Panc1 (cell line): Measurements from ENCODE around the gene ZCCHC17. TPM values are rescaled to one million over a fixed set of nuclear protein-coding genes. Genes with fewer than 3 reads are reported as not detected.

Experiments used
- ATAC-seq: fragments of 200-7000 bp; cut with Tn5 transposase; 2 replicates; pipeline ENCODE4 v1.9.1; 2020; ENCODE audit warnings: mild to moderate bottlenecking, moderate library complexity
- BruUV-seq: library from RNA; stranded (reverse); fragments of 400-500 nt; replicated peaks from 2 replicates; lab custom pipeline; 2021; lab: Mats Ljungman, UMichigan
- CTCF ChIA-PET: fragments of 300-600 bp; sonication (Branson Sonifier 250); formaldehyde crosslinking; loops from one replicate; lab custom pipeline; 2022; ENCODE audit warnings: antibody characterized with exemption; lab: Charles Lee
- POLR2A ChIA-PET: fragments of 300-600 bp; sonication (Branson Sonifier 250); formaldehyde crosslinking; loops from one replicate; lab custom pipeline; 2022; ENCODE audit warnings: antibody characterized with exemption; lab: Charles Lee
- DNase-seq: peaks from one replicate; pipeline ENCODE4 v3.0.0-alpha.2; 2010; ENCODE audit warnings: low read depth, low spot score
- H3K27ac ChIP-seq: 2 replicates; pipeline ENCODE4 v1.5.1; 2011; ENCODE audit warnings: mild to moderate bottlenecking, low read length, inconsistent platforms
- H3K27me3 ChIP-seq: fragments of 200-500 bp; sonication (Bioruptor generic); 2 replicates; pipeline ENCODE4 v1.6.0; 2014; ENCODE audit warnings: low read length, inconsistent platforms; ENCODE audit not compliant: control insufficient read depth, insufficient read depth
- H3K36me3 ChIP-seq: fragments of 200-500 bp; sonication (Bioruptor generic); 2 replicates; pipeline ENCODE4 v1.5.1; 2014; ENCODE audit warnings: inconsistent platforms, mild to moderate bottlenecking, low read length, moderate library complexity; ENCODE audit not compliant: control insufficient read depth, insufficient read depth
- H3K4me1 ChIP-seq: 2 replicates; pipeline ENCODE4 v1.5.1; 2011; ENCODE audit warnings: inconsistent platforms, mild to moderate bottlenecking, low read length, moderate library complexity; ENCODE audit not compliant: control insufficient read depth, insufficient read depth
- H3K4me3 ChIP-seq, 2 experiments: 2 replicates each; pipeline ENCODE4 v1.5.1; 2011 to 2012; ENCODE audit warnings: low read depth in 2 of 2, low read length in 2 of 2, mild to moderate bottlenecking in 2 of 2, inconsistent platforms in 1 of 2, moderate library complexity in 1 of 2
- H3K9me3 ChIP-seq: fragments of 200-500 bp; sonication (Bioruptor generic); 2 replicates; pipeline ENCODE4 v1.5.1; 2014; ENCODE audit warnings: low read depth, mild to moderate bottlenecking, inconsistent platforms, low read length, moderate library complexity; ENCODE audit not compliant: control insufficient read depth, insufficient read depth
- CTCF ChIP-seq: fragments of 450-650 bp; IDR thresholded peaks from 2 replicates; pipeline ENCODE4 v1.5.1; 2017; ENCODE audit warnings: mild to moderate bottlenecking
- POLR2AphosphoS5 ChIP-seq: IDR thresholded peaks from 2 replicates; pipeline ENCODE4 v1.6.1; 2012; ENCODE audit warnings: mild to moderate bottlenecking, low read depth, low read length, moderate library complexity
- REST ChIP-seq, 2 experiments: IDR thresholded peaks; 2 replicates each; pipeline ENCODE4 v1.6.1; 2011 to 2012; ENCODE audit warnings: low read depth in 2 of 2, control low read depth in 1 of 2, low read length in 1 of 2, mild to moderate bottlenecking in 1 of 2, moderate library complexity in 1 of 2; ENCODE audit not compliant: insufficient read depth in 1 of 2
- SIN3A ChIP-seq: IDR thresholded peaks from 2 replicates; pipeline ENCODE4 v1.6.1; 2012; ENCODE audit warnings: low read depth, mild to moderate bottlenecking, low read length, moderate library complexity, borderline replicate concordance; ENCODE audit not compliant: insufficient read depth
- TCF7L2 ChIP-seq: IDR thresholded peaks from 2 replicates; pipeline ENCODE4 v1.6.1; 2011; ENCODE audit warnings: mild to moderate bottlenecking, low read depth, low read length, inconsistent platforms
- in situ Hi-C: cut with HindIII; loops from 2 replicates; pipeline ENCODE4 v1.10.0; 2016; ENCODE audit warnings: low sequenced_read_pairs, low pct_unique_long_range_greater_than_20kb
- intact Hi-C: fragments of 100-400 bp; cut with micrococcal nuclease; formaldehyde crosslinking; loops from one replicate; pipeline ENCODE4 v1.10.0; 2022; ENCODE audit not compliant: unreplicated experiment
- total RNA-seq: library from RNA; stranded (reverse); gene quantifications from one replicate; pipeline ENCODE4 v1.2.1, GENCODE V29; 2021; ENCODE audit not compliant: unreplicated experiment

Gene ZCCHC17
- total RNA-seq, 1 experiment from 2014 or later, result 30.6 TPM

- ATAC-seq (no peak), DNase-seq (no peak)
- H3K27me3 ChIP-seq, result no peaks in the 10 kb centered on the region
- TF ChIP-seq POLR2AphosphoS5 (no peak), REST (IDR thresholded peaks at IDR 0.05; ENCODE audit: insufficient read depth in 1 of 2, low read depth in 2 of 2, low read length in 1 of 2) (no peak), TCF7L2 (no peak), CTCF (no peak), SIN3A (no peak)
- intact Hi-C loops, result no loop called here
- BruUV-seq, result no TSS peak
- no peaks in the 10 kb centered on the region for H3K9me3 ChIP-seq
- no peak overlapping the region for H3K27ac ChIP-seq
- ChIA-PET POLR2A (no interaction called here), CTCF (no interaction called here)
- in situ Hi-C loops, result no loop called here
- H3K4me1 ChIP-seq, result no peaks in the 10 kb centered on the region
- H3K36me3 ChIP-seq, result no peaks in the 10 kb centered on the region; the same call in 1 of the 2 replicates
- H3K4me3 ChIP-seq, result no peak overlapping the region
Observed at GRCh38 chr1:31327381-31327780, 30.5 kb downstream of the ZCCHC17 start.

- H3K4me1 ChIP-seq, result no peaks in the 10 kb centered on the region
- H3K27me3 ChIP-seq, result no peaks in the 10 kb centered on the region
- peak; percentile 82; the same call in 1 of the 2 replicates for ATAC-seq
- DNase-seq, result peak; percentile 22
- no peaks in the 10 kb centered on the region; the same call in 1 of the 2 replicates for H3K36me3 ChIP-seq
- in situ Hi-C loops (no loop called here), intact Hi-C loops (no loop called here)
- BruUV-seq, result no TSS peak
- no peak for TF ChIP-seq POLR2AphosphoS5
- no peak for TF ChIP-seq TCF7L2
- TF ChIP-seq REST (IDR thresholded peaks at IDR 0.05; ENCODE audit: insufficient read depth in 1 of 2, low read depth in 2 of 2, low read length in 1 of 2), result no peak
- peak; percentile 64 for TF ChIP-seq CTCF
- POLR2A ChIA-PET, result no interaction called here
- H3K27ac ChIP-seq, result no peak overlapping the region
- H3K9me3 ChIP-seq, result no peaks in the 10 kb centered on the region
- no peak overlapping the region for H3K4me3 ChIP-seq
- CTCF ChIA-PET, result interaction anchor here (0.6 kb wide), 1 partner anchor 247 kb away, joined by 3 read pairs; no protein-coding TSS in a partner anchor
Observed at GRCh38 chr1:31335007-31335406, 38.2 kb downstream of the ZCCHC17 start.
